HG03442 (cell line): ENCODE results near the gene TMEM62.
"Not testable (repeated sequence)": the region's sequence is repeated elsewhere in the genome, so short reads cannot be mapped to it uniquely, and the experiment has no call there.

ENCODE experiments used
- ATAC-seq: cut with Tn5 transposase; IDR thresholded peaks from one replicate; pipeline ENCODE4 v1.9.1; 2021; ENCODE audit warnings: mild to moderate bottlenecking, moderate library complexity; ENCODE audit not compliant: unreplicated experiment

The TMEM62 gene

GRCh38 chr15:43175656-43176309 lies 42.4 kb downstream of the TMEM62 start:
- ATAC-seq, result not testable (repeated sequence)

- ATAC-seq, result not testable (repeated sequence)
Observed at GRCh38 chr15:43177147-43177546, 43.8 kb downstream of the TMEM62 start.

GRCh38 chr15:43183270-43183669 lies 49.9 kb downstream of the TMEM62 start:
- no peak for ATAC-seq

- ATAC-seq, result no peak
Observed at GRCh38 chr15:43184407-43185124, 51.2 kb downstream of the TMEM62 start.

GRCh38 chr15:43185157-43186002 lies 52.0 kb downstream of the TMEM62 start, which contains the start of gene CCNDBP1:
Gene CCNDBP1, plus strand, starts transcription at chr15:43185403. Its CDS starts 96 bp downstream, at chr15:43185499.
- peak; percentile 90 for ATAC-seq

- peak; percentile 18 for ATAC-seq
Observed at GRCh38 chr15:43186003-43186353, 52.6 kb downstream of the TMEM62 start.

- no peak for ATAC-seq
Observed at GRCh38 chr15:43187544-43188155, 54.3 kb downstream of the TMEM62 start.

- no peak for ATAC-seq
Observed at GRCh38 chr15:43189296-43189695, 55.9 kb downstream of the TMEM62 start.

- no peak for ATAC-seq
Observed at GRCh38 chr15:43190178-43190577, 56.8 kb downstream of the TMEM62 start.

GRCh38 chr15:43193710-43194109 lies 60.3 kb downstream of the TMEM62 start:
- no peak for ATAC-seq

GRCh38 chr15:43194795-43195194 lies 61.4 kb downstream of the TMEM62 start:
- ATAC-seq, result no peak

GRCh38 chr15:43196760-43197548 lies 63.6 kb downstream of the TMEM62 start:
- ATAC-seq, result no peak

GRCh38 chr15:43197773-43198172 lies 64.4 kb downstream of the TMEM62 start:
- ATAC-seq, result not testable (repeated sequence)

GRCh38 chr15:43198556-43198955 lies 65.2 kb downstream of the TMEM62 start:
- not testable (repeated sequence) for ATAC-seq

GRCh38 chr15:43198992-43199391 lies 65.6 kb downstream of the TMEM62 start:
- no peak for ATAC-seq

GRCh38 chr15:43199945-43200488 lies 66.6 kb downstream of the TMEM62 start:
- no peak for ATAC-seq

GRCh38 chr15:43204016-43204901 lies 70.9 kb downstream of the TMEM62 start:
- ATAC-seq, result no peak

GRCh38 chr15:43206054-43206453 lies 72.7 kb downstream of the TMEM62 start:
- no peak for ATAC-seq

GRCh38 chr15:43207024-43207423 lies 73.6 kb downstream of the TMEM62 start:
- no peak for ATAC-seq
